GM19099 (cell line): ENCODE measurements around the gene TTC9B.

Experiments used
- POLR2A ChIP-seq: IDR thresholded peaks from 3 replicates; pipeline ENCODE4 v1.6.1; 2011; ENCODE audit warnings: low read depth; ENCODE audit not compliant: insufficient read length; ENCODE audit errors: extremely low read depth

TTC9B gene

DNA sequence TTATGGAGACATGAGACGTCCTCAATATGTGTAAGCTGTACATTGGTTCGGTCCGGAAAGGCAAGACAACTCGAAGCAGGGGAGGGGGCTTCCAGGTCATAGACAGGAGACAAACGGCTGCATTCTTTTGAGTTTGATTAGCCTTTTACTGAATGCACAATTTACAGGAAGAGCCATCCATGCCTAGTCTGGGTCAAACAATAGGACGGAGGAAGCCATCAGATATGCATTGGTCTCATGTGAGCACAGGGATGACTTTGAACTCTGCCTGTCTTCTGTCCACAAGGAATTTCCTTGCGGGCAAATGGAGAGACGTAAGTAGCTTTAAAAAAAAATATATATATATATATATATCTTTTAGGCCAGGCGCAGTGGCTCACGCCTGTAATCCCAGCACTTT, 10.2 kb upstream of the TTC9B start:
- TF ChIP-seq POLR2A: no peak

DNA sequence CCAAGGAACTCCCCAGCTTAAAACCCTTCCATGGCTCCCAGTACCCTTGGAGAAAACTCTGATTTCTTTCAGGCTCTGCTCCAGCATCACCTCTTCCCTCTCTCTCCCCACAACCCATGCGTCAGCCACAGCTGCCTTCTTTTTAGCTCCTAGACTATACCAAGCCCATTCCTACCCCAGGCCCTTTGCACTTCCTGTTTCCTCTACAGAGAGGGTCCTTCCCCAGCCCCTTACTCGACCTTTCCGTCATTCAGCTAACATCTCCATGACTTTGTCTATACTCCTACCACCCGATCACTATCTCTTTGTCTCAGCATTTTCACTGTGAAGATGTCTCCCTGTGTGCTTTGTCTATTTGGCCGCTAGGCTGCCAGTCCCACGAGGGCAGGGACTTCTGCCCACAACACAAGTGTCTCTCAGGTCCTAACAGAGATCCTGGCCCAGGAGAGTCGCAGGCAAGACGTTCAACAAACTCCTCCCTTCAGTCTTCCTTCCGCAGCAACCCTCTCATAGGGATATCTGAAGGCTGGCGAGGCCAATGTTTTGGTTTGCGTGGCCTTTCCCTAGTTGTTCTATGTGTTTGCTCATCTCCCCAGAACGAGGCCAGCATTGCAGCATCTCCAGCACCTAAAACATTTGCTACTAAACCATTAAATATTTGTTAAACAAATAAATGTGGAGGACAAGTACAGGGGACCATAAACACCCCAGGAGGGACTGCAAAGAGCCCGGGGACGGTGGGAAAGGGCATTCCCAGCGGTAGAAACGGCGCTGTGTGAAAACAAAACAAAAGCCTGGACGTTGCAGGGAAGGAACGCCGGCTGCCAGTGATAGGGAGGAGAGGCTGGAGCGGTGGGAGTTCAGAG, 7.5 kb upstream of the TTC9B start:
- no peak for TF ChIP-seq POLR2A

DNA sequence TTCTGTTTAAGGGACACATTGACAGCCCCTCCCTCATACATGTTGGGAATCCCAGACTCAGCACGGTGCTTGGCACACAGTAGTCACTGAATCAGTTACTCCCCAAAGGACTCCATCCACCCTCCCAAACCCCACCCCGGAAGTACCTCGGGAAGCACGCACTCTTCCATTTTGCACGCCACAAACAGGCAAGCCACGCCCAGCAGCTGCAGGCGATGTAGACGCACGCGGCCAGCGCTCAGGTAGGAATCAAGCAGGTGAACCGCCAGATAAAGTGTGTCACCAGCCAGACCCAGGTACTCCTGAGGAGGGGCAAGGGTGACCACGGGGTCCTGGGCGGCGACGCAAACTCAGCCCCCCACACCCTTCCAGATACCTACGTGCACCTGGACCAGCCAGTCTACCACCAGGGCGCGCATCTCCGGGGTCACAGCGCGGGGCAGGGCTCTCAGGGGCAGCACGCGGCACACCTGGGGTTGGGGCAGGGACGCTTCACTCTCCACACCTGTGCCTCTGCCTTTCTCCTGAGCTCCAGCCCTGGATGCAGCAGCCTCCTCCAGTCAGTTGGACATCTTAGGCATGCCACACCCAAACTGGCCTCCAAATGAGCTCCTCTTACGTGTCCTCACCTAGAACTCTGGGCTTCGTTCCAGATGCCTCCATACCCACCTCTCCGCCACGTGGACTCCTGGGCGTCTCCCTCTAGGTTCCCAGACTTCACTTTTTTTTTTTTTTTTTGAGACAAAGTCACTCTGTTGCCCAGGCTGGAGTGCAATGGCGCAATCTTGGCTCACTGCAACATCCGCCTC, 6.4 kb upstream of the TTC9B start:
- TF ChIP-seq POLR2A: no peak

DNA sequence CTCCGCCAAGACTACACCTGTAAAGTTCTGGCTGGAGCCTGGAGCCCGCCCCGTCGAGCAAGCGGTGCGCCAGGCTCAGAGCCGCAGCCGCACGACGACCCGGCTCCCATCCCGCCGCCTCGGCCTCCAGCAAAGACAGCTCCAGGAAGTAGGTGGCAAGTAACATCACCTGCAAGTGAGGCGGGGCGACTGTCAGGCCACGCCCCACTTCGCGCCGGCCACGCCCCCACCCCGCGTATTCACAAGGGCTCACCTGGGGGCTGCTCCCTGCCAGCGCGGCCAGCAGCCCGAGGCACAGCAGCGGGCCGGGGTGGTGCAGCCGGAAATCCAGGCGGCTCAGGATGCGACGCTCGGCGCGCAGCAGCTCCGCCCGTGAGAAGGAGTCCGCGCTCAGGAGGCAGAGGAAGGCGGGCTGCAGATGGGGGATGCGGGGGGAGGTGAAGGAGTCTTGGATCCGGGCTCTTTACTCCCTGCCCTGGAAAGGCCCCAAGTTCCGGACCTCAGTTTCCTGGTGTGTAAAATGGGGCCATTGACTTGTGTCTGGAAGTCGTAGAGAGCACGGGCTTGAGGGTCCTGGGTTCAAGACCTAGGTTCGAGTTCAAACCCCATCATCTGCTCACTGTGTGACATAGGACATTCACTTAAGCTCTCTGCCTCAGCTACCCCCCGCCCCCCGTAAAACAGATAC, 5.1 kb upstream of the TTC9B start:
- TF ChIP-seq POLR2A: no peak

DNA sequence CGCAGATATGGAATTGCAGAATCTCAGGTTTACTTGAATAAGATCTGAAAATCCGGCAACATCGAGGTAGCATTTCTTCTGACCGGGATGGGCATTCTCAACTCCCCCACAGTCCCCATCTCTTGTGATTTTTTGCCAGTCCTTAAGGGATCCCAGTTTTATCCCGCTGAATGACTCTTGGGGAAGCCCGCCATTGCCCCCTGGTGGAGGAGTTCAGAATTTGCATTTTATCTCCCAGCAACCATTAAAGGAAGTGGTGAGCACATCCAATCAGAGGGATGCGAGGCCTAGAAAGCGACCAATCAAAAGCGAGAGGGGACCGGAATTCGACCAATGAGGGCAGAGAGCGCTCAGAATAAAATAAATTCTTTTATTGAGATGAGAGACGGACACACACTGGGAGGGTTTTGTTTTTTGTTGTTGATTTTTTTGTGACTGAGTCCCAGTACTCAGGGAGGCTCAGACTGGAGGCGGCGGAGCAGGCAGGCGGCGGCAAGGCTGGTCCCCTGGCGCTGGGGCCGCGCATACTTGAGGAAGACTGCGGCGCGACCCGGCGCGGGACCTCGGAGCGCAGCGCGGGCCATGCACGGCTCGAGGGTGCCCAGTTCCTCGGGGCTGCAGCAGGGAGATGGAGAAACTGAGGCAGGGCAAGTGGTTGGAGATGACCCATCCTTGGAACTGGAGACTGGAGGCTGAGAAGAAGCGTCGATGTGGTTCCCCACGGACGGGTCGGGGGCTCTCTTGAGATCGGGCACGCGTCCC, 3.9 kb upstream of the TTC9B start:
- no peak for TF ChIP-seq POLR2A

DNA sequence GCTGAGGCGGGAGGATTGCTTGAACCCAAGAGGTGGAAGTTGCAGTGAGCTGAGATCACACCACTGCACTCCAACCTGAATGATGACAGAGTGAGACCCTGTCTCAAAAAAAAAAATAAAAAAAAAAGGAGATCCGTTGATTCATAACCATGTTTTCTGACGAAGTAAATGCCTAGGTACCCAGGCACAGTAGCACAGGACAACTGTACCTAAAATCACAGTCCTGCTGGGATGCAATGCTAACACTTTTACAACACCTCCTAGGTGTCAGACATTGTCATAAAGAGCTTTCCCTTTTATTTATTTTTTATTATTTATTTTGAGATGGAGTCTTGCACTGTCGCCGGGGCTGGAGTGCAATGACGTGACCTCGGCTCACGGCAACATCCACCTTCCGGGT, 2.5 kb upstream of the TTC9B start:
- no peak for TF ChIP-seq POLR2A

DNA sequence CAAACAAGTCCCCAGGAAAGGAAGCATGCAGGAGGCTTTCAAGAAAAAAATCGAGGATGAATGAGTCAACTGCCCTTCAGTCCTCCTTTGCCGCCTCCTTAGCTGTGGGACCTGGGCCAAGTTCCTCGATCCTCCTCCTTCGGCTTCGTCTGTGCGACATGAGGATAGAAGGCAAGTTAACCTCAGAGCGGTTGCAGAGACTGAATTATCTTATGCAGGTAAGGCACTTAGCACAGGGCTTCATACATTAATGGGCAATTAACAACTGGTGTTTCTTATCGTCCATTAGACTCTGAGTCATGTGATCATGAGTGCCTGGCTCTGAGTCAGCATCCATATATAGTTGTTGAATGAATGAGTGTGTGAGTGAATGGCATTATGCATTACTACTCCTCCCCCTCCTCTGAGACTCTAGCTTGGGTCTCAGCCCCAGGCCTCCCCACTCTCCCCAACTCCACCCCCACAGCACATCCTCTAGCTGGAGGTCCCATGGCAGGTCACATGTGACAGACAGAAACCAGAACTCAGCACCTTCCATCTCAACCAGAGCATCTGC, 1.6 kb upstream of the TTC9B start:
- no peak for TF ChIP-seq POLR2A

DNA sequence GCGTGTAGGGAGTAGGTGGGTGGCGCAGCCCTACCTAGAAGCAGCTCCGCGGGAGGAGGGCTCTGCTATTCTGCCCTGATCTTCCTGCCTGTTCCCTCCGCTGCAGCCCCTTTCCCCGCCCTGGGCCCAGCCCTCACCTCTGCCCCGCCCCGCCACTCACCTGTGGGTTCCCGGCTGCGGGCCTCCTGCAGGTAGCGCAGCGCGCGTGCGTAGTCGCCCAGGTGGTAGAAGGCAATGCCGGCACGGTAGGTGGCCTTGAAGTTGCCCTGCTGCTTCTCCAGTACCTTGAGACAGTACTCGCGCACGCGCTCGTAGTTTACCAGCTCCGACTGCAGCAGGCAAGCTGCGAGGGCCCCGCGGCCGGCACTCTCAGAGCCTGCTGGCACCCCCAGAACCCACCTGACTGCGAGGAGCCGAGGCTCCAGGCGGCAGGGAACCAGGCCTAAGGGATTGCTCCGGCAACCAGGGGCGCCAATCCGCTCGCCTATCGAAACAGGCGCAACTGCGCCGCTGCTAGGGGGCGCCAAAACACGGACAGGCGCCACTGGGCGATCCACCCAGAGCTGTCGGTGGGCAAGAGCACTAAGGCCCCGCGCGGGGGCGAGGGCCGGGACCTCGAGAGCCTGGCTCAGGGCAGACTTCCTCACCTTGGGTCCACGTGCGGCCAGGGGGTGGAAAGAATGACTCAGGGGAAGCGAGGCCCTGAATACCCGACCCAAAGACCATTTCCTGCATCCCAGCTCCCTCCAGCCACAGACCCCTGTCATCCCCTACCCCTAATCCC, 965 bp downstream of the TTC9B start:
- TF ChIP-seq POLR2A: no peak

DNA sequence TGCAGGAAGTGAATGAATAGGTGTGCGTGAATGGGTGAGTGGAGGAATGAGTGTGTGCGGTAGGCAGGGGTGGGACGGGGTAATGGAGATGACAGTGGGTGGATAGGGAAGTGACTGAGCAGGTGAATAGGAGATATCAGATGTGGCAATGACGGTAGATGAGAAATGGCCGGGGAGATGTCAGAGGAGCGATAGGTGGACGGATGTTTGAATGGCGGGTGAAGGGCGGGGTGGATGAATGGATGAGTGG, 1.5 kb downstream of the TTC9B start:
- no peak for TF ChIP-seq POLR2A

DNA sequence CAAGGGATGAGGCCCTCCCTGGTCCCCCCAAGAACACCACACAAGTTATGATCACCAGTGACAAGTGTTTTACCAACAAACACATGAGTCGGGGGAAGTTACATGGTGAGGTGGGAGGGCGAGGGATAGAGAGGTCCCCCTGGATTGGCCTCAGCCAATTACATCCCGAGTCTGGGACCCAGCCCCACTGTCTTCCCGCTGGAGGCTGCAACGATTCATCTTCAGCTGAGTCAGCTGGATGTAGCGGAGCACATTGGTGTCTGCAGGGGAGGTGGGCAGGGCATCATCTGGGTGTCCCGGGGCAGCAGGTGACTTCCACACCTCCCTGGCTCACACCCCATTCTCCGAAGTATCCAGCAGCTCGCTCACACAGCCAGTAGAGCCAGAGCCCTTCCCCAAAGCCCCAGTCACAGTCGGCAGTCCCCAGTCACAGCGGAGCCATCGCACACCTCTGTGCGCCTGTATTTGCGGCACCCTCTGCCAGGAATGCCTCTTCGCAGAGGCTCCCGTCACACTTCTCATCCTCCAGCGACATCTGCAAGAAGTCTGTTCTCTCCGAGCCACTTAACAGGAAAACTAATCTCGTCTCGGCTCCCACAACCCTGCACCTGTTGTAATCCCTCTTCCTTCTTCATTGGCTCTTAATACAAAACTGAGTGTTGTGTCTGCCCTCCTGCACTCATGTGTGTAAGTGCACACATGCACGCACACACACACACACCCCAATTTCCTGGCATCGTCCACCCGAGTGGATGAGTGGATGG, 2.0 kb downstream of the TTC9B start:
- no peak for TF ChIP-seq POLR2A

DNA sequence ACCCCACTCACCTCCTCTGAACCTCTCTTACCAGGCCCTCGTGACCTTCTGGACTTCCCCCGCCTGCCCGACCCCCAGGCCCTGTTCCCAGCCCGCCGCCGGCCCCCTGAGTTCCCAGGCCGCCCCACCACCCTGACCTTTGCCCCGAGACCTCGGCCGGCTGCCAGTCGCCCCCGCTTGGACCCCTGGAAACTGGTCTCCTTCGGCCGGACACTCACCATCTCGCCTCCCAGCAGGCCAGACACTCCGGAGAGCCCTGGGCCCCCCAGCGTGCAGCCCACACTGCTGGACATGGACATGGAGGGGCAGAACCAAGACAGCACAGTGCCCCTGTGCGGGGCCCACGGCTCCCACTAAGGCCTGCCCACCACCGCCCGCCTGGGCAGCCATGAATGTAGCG, 3.2 kb downstream of the TTC9B start:
- no peak for TF ChIP-seq POLR2A

DNA sequence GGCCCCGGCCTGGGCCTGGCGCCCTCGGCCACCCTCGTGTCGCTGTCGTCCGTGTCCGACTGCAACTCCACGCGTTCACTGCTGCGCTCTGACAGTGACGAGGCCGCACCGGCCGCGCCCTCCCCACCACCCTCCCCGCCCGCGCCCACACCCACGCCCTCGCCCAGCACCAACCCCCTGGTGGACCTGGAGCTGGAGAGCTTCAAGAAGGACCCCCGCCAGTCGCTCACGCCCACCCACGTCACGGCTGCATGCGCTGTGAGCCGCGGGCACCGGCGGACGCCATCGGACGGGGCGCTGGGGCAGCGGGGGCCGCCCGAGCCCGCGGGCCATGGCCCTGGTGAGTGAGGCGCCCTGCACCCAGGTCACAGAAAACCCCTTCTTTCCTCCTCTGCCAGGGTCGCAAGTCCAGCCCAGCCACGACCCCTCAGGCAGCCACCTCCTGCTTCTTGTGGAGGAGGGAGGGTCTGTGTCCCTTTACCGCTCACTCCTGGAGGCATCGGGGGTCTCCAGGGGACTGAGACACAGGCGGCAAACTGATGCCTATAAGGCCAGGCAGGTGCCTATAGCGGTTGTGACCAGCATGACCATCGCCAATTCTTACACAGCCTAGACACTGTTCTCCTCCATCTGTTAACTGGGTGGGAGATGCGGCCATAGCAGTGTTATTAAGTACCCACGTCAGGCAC, 4.2 kb downstream of the TTC9B start:
- TF ChIP-seq POLR2A: no peak
